Esophagus muscularis mucosa (tissue), 4 donors: ENCODE results near the gene SLC25A6. TPM values are rescaled to one million over a fixed set of nuclear protein-coding genes. Genes with fewer than 3 reads are reported as not detected.
A peak's percentile ranks its signal among the peaks of the same experiment; 100 is the strongest.

Source experiments
- DNase-seq: peaks from one replicate; pipeline ENCODE4 v3.0.0-alpha.2; 2017; ENCODE audit errors: extremely low spot score
- H3K27ac ChIP-seq, 4 donors: fragments of 200-600 bp; sonication (generic); replicated peaks in 1 of 4; 1 replicate in 3 of 4; 2 replicates in 1 of 4; pipeline ENCODE4 v1.5.1; 2016 to 2019; ENCODE audit warnings: mild to moderate bottlenecking in 1 of 4
- H3K27me3 ChIP-seq, 4 donors: fragments of 200-600 bp; sonication (generic); one replicate each; pipeline versions ENCODE4 v1.5.1 to v1.6.0; 2016 to 2019
- H3K36me3 ChIP-seq, 4 donors: fragments of 200-600 bp; sonication (generic); one replicate each; pipeline ENCODE4 v1.5.1; 2016 to 2019
- H3K4me1 ChIP-seq, 4 donors: fragments of 200-600 bp; sonication (generic); one replicate each; pipeline ENCODE4 v1.5.1; 2016 to 2019
- H3K4me3 ChIP-seq, 4 donors: fragments of 200-600 bp; sonication (generic); 1 replicate in 2 of 4; 2 replicates in 2 of 4; pipeline ENCODE4 v1.5.1; 2016 to 2019; ENCODE audit warnings: mild to moderate bottlenecking in 4 of 4, moderate library complexity in 1 of 4
- H3K9me3 ChIP-seq, 4 donors: fragments of 200-600 bp; sonication (generic); 1 replicate in 3 of 4; 2 replicates in 1 of 4; pipeline ENCODE4 v1.5.1; 2016 to 2019
- CTCF ChIP-seq, 3 experiments: fragments of 200-600 bp in 2 of 3; fragments of 450-650 bp in 1 of 3; sonication (generic) in 2 of 3; IDR thresholded peaks; one replicate each; pipeline ENCODE4 v1.5.1; 2017 to 2019; ENCODE audit warnings: antibody characterized with exemption in 3 of 3, mild to moderate bottlenecking in 2 of 3, moderate library complexity in 1 of 3
- EP300 ChIP-seq: sonication (generic); formaldehyde crosslinking; IDR thresholded peaks from one replicate; pipeline ENCODE4 v1.6.1; 2017; ENCODE audit warnings: antibody characterized with exemption
- POLR2A ChIP-seq: fragments of 450-650 bp; IDR thresholded peaks from one replicate; pipeline ENCODE4 v1.6.1; 2017; ENCODE audit warnings: antibody characterized with exemption, moderate library complexity, mild to moderate bottlenecking, low read depth
- POLR2AphosphoS5 ChIP-seq, 2 donors: sonication (generic); formaldehyde crosslinking; IDR thresholded peaks; one replicate each; pipeline ENCODE4 v1.6.1; 2017; ENCODE audit warnings: antibody characterized with exemption in 2 of 2
- WGBS: methylation state at CpG from one replicate; pipeline ENCODE4 v1.1.5; 2018; 5-methylcytosine and 5-hydroxymethylcytosine counted together
- intact Hi-C: fragments of 100-400 bp; cut with DNase I; formaldehyde crosslinking; loops from one replicate; pipeline ENCODE4 v1.15.1; 2023
- total RNA-seq, 4 donors: library from RNA; depleted of rRNA; stranded (reverse); fragments of >200 nt; gene quantifications; one replicate each; pipeline versions ENCODE4 v1.1.0 to v1.2.1, GENCODE V29; 2016

The SLC25A6 gene
- 100 to 1,000 TPM; 266 to 339 (median 313) TPM for total RNA-seq

- H3K9me3 ChIP-seq: no peaks in the 10 kb centered on the region
- no peaks in the 10 kb centered on the region for H3K27me3 ChIP-seq
- H3K4me1 ChIP-seq: peaks cover 43 to 68% (median 65%) of the 10 kb centered on the region in 4 donors
- peak within 1 kb of the TSS; percentile 96 to 100 (median 99) for H3K27ac ChIP-seq
- TF ChIP-seq EP300: no peak
- peak; percentile 90 to 97 for TF ChIP-seq POLR2AphosphoS5 (IDR thresholded peaks at IDR 0.05)
- TF ChIP-seq POLR2A: peak; percentile 91
- TF ChIP-seq CTCF (IDR thresholded peaks at IDR 0.05): peak in 1 of 3 experiments; percentile 25
- intact Hi-C loops: loop anchor here (2.0 to 5.0 kb wide), 2 partner anchors 45 to 59 kb away; no protein-coding TSS in a partner anchor
- peak; percentile 100 for DNase-seq
- no CpG with 5 or more reads among the region's 90 CpGs for WGBS
- peak within 1 kb of the TSS; percentile 91 to 100 (median 96) for H3K4me3 ChIP-seq
- peaks cover 32 to 53% (median 42%) of the 10 kb centered on the region in 4 donors for H3K36me3 ChIP-seq
Measured at GRCh38 chrX:1391707-1392375, at the start of gene SLC25A6. TSS of gene SLC25A6 (minus strand) at chrX:1392113. CDS start at chrX:1392009, 104 bp downstream.

- Histone ChIP-seq H3K27me3 (no peaks in the 10 kb centered on the region), H3K4me3 (no peak overlapping the region), H3K4me1 (no peaks in the 10 kb centered on the region), H3K36me3 (peaks cover 9 to 67% (median 45%) of the 10 kb centered on the region in 4 donors), H3K9me3 (no peaks in the 10 kb centered on the region), H3K27ac (no peak overlapping the region)
- intact Hi-C loops: no loop called here
- peak; percentile 14 for DNase-seq
- TF ChIP-seq EP300 (no peak), POLR2A (no peak), POLR2AphosphoS5 (IDR thresholded peaks at IDR 0.05) (no peak), CTCF (IDR thresholded peaks at IDR 0.05) (no peak)
- 98% methylated on average over 6 of the region's 6 CpGs for WGBS
Measured at GRCh38 chrX:1440506-1440905, 48.6 kb upstream of the SLC25A6 start.

DNA sequence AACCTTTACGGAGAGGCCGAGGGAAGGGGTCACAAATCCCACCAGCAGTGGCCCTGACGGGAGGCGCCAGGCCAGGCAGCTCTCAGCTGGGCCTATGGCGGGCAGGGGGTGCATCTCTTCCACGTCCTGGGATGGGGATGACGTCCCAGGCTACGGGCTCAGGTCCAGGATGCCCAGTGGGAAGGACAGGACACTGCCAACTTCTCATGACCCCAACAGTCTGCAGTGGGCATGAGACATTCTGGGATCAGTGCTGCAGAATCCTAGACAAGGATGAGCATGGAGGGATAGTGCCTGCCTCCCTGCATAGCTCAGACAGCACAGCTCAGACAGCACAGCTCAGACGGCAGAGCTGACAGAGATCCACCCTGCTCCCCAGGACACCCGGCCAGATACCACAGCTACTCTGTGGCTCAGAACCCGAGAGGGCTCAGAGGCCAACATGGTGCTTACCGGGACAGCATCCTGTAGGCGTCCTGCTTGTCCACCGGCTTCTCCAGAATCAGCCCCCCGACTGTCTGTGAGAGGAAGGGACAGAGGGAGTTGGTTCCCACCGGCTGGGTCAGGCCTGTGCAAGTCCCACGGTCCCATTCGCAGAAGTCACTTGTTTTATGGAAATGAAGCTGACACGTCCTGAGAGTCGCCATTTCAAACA lies 43.5 kb upstream of the SLC25A6 start:
- no peak for TF ChIP-seq POLR2AphosphoS5 (IDR thresholded peaks at IDR 0.05)
- no peak for TF ChIP-seq EP300
- TF ChIP-seq CTCF (IDR thresholded peaks at IDR 0.05): no peak
- TF ChIP-seq POLR2A: no peak
- no peak for DNase-seq
- H3K36me3 ChIP-seq: peaks cover 6 to 88% (median 66%) of the 10 kb centered on the region in 4 donors
- no peaks in the 10 kb centered on the region for H3K27me3 ChIP-seq
- 85% methylated on average over 9 of the region's 20 CpGs for WGBS
- no peaks in the 10 kb centered on the region for H3K9me3 ChIP-seq
- H3K27ac ChIP-seq: no peak overlapping the region
- intact Hi-C loops: no loop called here
- no peaks in the 10 kb centered on the region for H3K4me1 ChIP-seq
- no peak overlapping the region for H3K4me3 ChIP-seq

DNA sequence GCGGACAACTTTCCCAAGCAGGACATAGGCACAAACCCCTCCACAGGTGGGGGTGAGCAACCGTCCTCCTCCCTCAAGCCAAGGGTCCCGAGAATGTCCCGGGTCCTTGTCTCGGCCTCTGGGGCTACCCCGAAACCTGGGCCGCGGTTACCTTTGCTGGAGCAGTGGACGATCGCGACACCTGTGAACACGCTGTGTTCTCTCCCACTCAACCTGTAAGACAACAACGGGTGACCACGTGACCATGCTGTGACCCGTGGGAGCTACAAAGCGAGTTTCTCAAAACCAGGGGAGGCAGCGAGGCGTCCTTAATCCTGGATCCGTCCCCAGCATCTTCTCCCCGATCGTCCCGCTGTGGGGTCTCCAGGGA lies 42.9 kb upstream of the SLC25A6 start:
- no peak for DNase-seq
- Histone ChIP-seq H3K27ac (no peak overlapping the region), H3K27me3 (no peaks in the 10 kb centered on the region), H3K4me1 (no peaks in the 10 kb centered on the region), H3K4me3 (no peak overlapping the region), H3K36me3 (peaks cover 6 to 88% (median 67%) of the 10 kb centered on the region in 4 donors), H3K9me3 (no peaks in the 10 kb centered on the region)
- intact Hi-C loops: no loop called here
- WGBS: 95% methylated on average over 22 of the region's 22 CpGs
- TF ChIP-seq POLR2A (no peak), EP300 (no peak), CTCF (IDR thresholded peaks at IDR 0.05) (no peak), POLR2AphosphoS5 (IDR thresholded peaks at IDR 0.05) (no peak)
